Nephron progenitor cell (in vitro differentiated cells): Measurements from ENCODE around the gene MAX.
"Not testable (repeated sequence)": the region's sequence is repeated elsewhere in the genome, so short reads cannot be mapped to it uniquely, and the experiment has no call there.

Experiments
- DNase-seq: peaks from one replicate; pipeline ENCODE4 v3.0.0; 2021
- H3K27ac Mint-ChIP-seq: 2 replicates; pipeline ENCODE4 v1.8.0; 2021; ENCODE audit warnings: mild to moderate bottlenecking, moderate library complexity, mixed read lengths
- H3K27me3 Mint-ChIP-seq: 2 replicates; pipeline ENCODE4 v1.8.0; 2021; ENCODE audit warnings: mild to moderate bottlenecking, low read depth, mixed read lengths; ENCODE audit not compliant: poor library complexity
- H3K36me3 Mint-ChIP-seq: 2 replicates; pipeline ENCODE4 v1.8.0; 2021; ENCODE audit warnings: low read depth, mixed read lengths
- H3K4me1 Mint-ChIP-seq: 2 replicates; pipeline ENCODE4 v1.8.0; 2021; ENCODE audit warnings: mixed read lengths
- H3K4me3 Mint-ChIP-seq: 2 replicates; pipeline ENCODE4 v1.8.0; 2021; ENCODE audit warnings: mild to moderate bottlenecking, moderate library complexity, mixed read lengths
- H3K9me3 Mint-ChIP-seq: 2 replicates; pipeline ENCODE4 v1.8.0; 2021; ENCODE audit warnings: mild to moderate bottlenecking, moderate library complexity, mixed read lengths
- CTCF ChIP-seq: fragments of 200-600 bp; sonication (generic); IDR thresholded peaks from 2 replicates; pipeline ENCODE4 v1.5.0; 2021; ENCODE audit warnings: antibody characterized with exemption

Gene MAX

GRCh38 chr14:65033181-65033580 lies 69.1 kb downstream of the MAX start:
- no peak for TF ChIP-seq CTCF
- Mint-ChIP-seq H3K9me3 (no peaks in the 10 kb centered on the region), H3K36me3 (peaks cover 53% of the 10 kb centered on the region), H3K27me3 (no peaks in the 10 kb centered on the region), H3K4me1 (peaks cover 10% of the 10 kb centered on the region), H3K27ac (no peak overlapping the region), H3K4me3 (no peak overlapping the region)
- DNase-seq = no peak

- H3K36me3 Mint-ChIP-seq = peaks cover 57% of the 10 kb centered on the region
- H3K27me3 Mint-ChIP-seq = no peaks in the 10 kb centered on the region
- no peak overlapping the region for H3K4me3 Mint-ChIP-seq
- H3K9me3 Mint-ChIP-seq = no peaks in the 10 kb centered on the region
- DNase-seq = no peak
- peak overlapping the region; percentile 78 for H3K27ac Mint-ChIP-seq
- no peak for TF ChIP-seq CTCF
- H3K4me1 Mint-ChIP-seq = peaks cover 10% of the 10 kb centered on the region
Observed at GRCh38 chr14:65032319-65032718, 70.0 kb downstream of the MAX start.

- not testable (repeated sequence) for H3K27me3 Mint-ChIP-seq, DNase-seq, H3K4me3 Mint-ChIP-seq, H3K9me3 Mint-ChIP-seq, H3K27ac Mint-ChIP-seq
- Mint-ChIP-seq H3K4me1 (peaks cover 10% of the 10 kb centered on the region), H3K36me3 (peaks cover 60% of the 10 kb centered on the region)
Observed at GRCh38 chr14:65031321-65031720, 71.0 kb downstream of the MAX start.

GRCh38 chr14:65028937-65029336 lies 73.4 kb downstream of the MAX start:
- Mint-ChIP-seq H3K4me3 (no peak overlapping the region), H3K27ac (no peak overlapping the region), H3K27me3 (no peaks in the 10 kb centered on the region), H3K9me3 (no peaks in the 10 kb centered on the region), H3K36me3 (peaks cover 51% of the 10 kb centered on the region), H3K4me1 (no peaks in the 10 kb centered on the region)
- no peak for TF ChIP-seq CTCF
- DNase-seq = no peak

GRCh38 chr14:65027127-65027799 lies 75.1 kb downstream of the MAX start:
- no peaks in the 10 kb centered on the region for H3K4me1 Mint-ChIP-seq
- no peak for TF ChIP-seq CTCF
- H3K4me3 Mint-ChIP-seq = no peak overlapping the region
- H3K27ac Mint-ChIP-seq = no peak overlapping the region
- no peaks in the 10 kb centered on the region for H3K9me3 Mint-ChIP-seq
- no peaks in the 10 kb centered on the region for H3K27me3 Mint-ChIP-seq
- DNase-seq = no peak
- H3K36me3 Mint-ChIP-seq = peaks cover 39% of the 10 kb centered on the region

- no peak for TF ChIP-seq CTCF
- H3K4me3 Mint-ChIP-seq = no peak overlapping the region
- no peaks in the 10 kb centered on the region for H3K27me3 Mint-ChIP-seq
- no peak for DNase-seq
- H3K4me1 Mint-ChIP-seq = peaks cover 5% of the 10 kb centered on the region
- peaks cover 33% of the 10 kb centered on the region for H3K36me3 Mint-ChIP-seq
- H3K9me3 Mint-ChIP-seq = no peaks in the 10 kb centered on the region
- H3K27ac Mint-ChIP-seq = peak overlapping the region; percentile 55
Observed at GRCh38 chr14:65026526-65026925, 75.8 kb downstream of the MAX start.
